GM12878 (cell line): ENCODE data around the gene DNAJC9.

Source experiments
- BCL11A ChIP-seq: IDR thresholded peaks from 2 replicates; pipeline ENCODE4 v1.6.1; 2011; ENCODE audit warnings: low read depth, low read length
- CTCF ChIP-seq, 3 experiments: IDR thresholded peaks in 2 of 3; conservative IDR thresholded peaks in 1 of 3; 2 replicates each; pipeline ENCODE4 v1.5.1; 2011; ENCODE audit warnings: low read depth in 3 of 3, low read length in 3 of 3, mild to moderate bottlenecking in 3 of 3, control low read depth in 2 of 3, moderate library complexity in 2 of 3, inconsistent platforms in 1 of 3, mixed read lengths in 1 of 3; ENCODE audit not compliant: control insufficient read depth in 2 of 3, insufficient read depth in 1 of 3; ENCODE audit errors: extremely low read depth in 1 of 3
- MXI1 ChIP-seq: fragments of 150-350 bp; IDR thresholded peaks from 2 replicates; pipeline ENCODE4 v1.6.1; 2011; ENCODE audit warnings: low read depth, mild to moderate bottlenecking, inconsistent platforms, low read length, improper control_type of control experiment
- POLR2A ChIP-seq: IDR thresholded peaks from 2 replicates; pipeline ENCODE4 v1.6.1; 2011; ENCODE audit warnings: low read depth, mild to moderate bottlenecking, low read length
- ZNF274 ChIP-seq: IDR thresholded peaks from one replicate; pipeline ENCODE4 v1.8.0; 2011; ENCODE audit not compliant: insufficient read length, insufficient read depth
- ZNF622 ChIP-seq: fragments of 450-650 bp; IDR thresholded peaks from 2 replicates; pipeline ENCODE4 v1.6.1; 2017; ENCODE audit warnings: mild to moderate bottlenecking, inconsistent platforms

GRCh38 chr10:73225518-73225917 is 21.5 kb downstream of the DNAJC9 start:
- no peak for TF ChIP-seq POLR2A
- no peak for TF ChIP-seq ZNF622
- TF ChIP-seq MXI1, result no peak
- TF ChIP-seq BCL11A, result no peak
- TF ChIP-seq ZNF274, result no peak
- TF ChIP-seq CTCF (IDR thresholded peaks at IDR 0.05 in 2 of 3, conservative IDR thresholded peaks at IDR 0.05 in 1 of 3; ENCODE audit: control insufficient read depth in 2 of 3, extremely low read depth in 1 of 3, insufficient read depth in 1 of 3, low read depth in 3 of 3, low read length in 3 of 3), result no peak
